IPS DF 4.7 (cell line): ENCODE data around the gene LIN7B.
"Not testable (repeated sequence)": the region's sequence is repeated elsewhere in the genome, so short reads cannot be mapped to it uniquely, and the experiment has no call there.

Experiments used
- DNase-seq: peaks from one replicate; pipeline ENCODE4 v3.0.0-alpha.2; 2013; ENCODE audit warnings: low spot score; ENCODE audit errors: extremely low read depth

The LIN7B gene

DNA sequence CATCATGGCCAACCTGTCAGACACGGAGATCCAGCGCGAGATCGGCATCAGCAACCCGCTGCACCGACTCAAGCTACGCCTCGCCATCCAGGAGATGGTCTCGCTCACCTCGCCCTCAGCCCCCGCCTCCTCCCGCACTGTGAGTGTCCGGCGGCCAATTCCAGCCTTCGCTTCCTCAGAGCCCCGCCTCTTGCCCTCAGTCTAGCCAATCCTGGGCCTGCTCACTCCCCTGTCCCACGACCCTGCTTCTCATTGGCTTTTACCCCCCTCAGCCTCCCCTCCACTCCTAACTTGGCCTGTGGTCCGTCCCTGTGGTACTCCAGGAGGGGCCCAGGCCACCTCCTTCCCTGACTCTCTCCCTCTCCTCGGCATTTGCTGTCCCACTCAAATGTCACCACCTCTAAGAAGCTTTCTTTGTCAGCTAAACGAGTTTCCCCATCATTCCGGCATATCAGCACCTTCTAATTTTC lies 28.7 kb downstream of the LIN7B start:
- DNase-seq = no peak

DNA sequence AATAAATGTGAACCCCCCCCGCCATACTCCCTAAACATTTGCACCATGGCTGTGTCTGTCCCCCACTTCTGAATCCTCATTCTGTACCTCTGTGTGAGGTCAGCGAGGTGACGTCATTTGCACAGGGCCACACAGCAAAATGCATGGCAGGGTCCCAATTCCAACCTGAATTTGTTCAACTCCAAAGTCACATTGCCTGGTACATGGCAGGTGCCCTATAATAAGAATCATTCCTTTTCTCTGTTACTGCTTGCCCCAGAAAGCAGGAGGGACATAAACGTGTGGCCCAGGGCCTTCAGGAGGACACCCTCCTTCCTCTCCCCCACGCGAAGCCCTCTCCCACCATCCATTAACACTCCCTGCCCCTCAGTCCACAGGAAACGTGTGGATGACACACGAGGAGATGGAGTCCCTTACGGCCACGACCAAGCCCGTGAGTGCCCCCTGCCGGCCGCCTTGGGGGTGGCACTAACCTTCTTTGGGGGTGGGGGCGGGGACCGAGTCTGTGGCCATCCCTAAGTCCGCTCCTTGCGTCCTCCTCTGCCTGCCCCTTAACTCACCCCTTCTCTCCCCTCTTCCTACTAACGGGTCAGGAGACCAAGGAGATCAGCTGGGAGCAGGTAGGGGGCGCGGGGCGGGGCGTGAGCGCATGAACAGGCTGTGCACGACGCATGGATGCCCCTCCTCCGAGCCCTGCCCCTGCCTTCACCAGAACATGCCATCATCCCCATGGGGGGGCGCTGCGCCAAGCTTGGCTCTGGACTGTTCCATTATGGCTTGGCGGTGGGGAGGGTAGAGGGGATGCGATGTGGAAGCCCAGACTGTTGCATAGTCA lies 31.6 kb downstream of the LIN7B start:
- peak; percentile 83 for DNase-seq

DNA sequence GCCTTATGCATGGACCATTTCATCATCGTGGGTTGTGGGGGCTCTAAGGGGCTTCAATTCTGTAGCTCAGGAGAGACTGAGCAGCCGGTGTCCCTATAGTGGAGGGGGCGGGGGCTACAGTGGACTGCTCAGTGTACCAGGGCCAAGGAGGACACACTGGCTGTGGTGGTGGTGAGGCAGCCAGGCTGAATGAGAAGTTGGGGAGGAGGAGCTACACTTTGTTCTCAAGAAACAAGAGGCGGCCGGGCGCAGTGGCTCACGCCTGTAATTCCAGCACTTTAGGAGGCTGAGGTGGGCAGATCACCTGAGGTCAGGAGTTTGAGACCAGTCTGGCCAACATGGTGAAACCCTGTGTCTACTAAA lies 32.2 kb downstream of the LIN7B start:
- not testable (repeated sequence) for DNase-seq

DNA sequence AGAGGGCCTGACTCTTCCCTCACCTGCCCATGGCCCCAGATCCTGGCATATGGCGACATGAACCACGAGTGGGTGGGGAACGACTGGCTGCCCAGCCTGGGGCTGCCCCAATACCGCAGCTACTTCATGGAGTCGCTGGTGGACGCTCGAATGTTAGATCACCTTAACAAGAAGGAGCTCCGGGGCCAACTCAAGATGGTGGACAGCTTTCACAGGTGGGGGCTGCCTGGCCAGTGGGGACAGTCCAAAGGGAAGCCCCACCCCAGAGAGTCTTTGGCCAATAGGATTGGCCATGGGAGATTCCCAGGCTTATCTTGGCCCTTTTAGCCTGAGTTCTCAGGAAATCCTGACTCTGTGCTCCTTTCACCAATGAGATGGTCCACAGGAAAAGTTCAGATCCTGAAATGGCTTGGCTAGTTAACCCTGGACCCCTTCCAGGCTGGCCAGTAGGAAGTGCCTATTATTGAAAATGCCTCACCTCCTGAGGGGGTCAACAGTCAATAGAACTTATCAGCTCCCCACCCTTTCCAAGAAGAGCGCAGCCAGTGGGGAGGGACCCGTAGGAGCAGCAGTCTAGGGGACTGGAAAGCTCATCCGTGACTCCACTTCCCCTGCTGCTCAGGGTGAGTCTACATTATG lies 34.0 kb downstream of the LIN7B start:
- no peak for DNase-seq

DNA sequence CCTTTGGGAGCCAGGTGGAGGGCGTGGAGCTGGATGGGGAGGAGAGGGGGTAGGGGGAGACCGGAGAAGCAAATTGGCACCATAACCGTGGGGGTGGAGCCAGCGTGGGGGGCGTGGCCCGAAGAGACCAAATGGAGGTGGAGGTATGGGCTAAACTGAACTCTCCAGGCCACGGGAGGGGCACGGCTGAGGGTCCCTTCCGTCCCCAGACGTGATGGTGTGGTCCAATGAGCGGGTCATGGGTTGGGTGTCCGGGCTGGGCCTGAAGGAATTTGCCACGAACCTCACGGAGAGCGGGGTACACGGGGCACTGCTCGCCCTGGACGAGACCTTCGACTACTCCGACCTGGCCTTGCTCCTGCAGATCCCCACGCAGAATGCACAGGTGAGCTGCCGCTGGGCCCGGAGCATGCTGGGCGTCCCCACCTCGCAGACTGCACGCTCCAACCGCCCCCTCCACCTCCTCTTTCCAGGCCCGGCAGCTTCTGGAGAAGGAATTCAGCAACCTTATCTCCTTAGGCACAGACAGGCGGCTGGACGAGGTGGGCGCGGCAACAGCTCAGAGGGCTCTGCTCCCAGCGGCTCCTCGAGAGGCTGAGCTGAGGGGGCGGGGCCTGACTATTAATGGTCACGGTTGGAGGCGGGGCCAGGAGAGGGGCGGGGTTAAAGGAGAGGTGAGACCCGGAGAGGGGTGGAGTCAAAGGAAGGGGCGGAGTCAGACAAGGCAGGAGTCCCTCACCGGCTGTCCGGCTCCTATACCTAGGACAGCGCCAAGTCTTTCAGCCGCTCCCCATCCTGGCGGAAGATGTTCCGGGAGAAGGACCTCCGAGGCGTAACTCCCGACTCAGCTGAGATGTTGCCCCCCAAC lies 34.8 kb downstream of the LIN7B start:
- peak; percentile 88 for DNase-seq

DNA sequence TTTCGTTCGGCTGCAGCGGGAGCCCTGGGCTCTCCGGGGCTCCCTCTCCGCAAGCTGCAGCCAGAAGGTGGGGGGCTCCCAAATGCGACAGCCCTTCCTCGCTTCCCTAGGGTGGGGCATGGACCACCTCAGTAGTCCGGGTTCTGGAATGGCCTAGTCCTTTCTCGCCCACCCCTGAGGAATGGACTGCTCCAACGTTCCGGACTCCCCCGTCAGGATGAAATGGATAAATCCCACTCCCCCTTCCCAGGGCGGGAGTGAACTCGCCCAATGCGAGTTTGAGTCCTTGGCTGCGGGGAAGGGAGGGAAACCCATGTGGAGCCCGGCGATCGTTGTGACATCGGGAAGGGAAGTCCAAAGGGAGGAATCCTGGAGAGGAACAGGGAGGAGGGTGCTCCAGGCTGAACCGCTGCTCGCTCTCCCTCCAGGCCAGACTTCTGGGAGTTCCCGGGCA lies 35.5 kb downstream of the LIN7B start:
- no peak for DNase-seq

DNA sequence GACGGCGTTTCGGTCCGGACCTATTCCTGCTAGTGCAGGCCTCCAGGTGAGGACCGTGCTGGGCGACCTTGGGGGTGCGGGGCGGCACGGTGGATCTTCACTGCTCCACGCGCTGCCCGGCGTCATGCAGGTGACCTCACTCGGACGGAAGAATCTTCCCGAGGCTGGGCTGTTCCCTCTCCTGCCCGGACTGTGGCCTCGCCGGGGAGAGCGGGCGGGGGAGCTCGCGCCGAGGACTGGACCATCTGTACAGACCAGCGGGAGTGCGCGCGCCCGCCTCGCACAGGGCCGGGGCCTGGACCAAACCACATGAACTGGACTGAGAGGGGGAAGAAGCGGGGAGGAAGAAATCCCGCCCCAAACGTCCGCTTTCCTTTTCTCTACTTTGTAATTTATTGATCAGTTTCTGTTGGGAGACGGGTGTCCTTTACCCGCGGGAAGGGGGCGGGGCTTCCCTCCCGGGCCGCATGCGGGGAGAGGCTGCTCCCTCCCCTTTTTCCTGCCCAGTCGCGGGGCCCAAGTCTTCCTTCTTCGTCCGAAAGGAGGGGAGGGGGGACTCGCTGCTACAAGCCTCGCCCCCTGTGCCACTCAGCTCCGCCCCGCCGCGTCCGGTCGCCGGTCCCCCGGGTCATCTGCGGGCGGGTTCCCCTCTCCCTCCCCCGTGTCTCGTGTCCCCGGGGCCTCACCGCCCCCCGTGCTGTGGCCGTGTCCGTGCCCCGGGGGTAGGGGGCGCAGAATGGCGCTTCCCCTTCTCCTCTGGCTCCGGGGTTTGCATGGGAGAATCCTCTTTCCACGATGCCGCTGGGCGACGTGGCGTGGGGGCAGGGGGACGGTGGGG lies 36.2 kb downstream of the LIN7B start:
- DNase-seq = no peak

DNA sequence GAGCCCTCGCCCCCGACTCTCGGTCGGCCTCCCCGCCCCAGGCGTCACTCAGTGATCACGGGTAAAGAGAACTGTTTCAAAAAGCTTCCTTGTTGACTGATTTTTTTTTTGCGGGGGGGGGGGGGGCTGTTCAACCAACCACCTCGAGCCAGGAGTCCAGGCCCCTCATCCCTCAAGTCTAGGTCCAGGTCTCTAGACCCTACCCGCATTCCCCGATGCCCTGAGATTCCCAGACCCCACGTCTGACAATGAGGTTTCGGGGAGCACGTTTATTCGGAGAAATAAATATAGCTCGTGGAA lies 36.7 kb downstream of the LIN7B start:
- no peak for DNase-seq

DNA sequence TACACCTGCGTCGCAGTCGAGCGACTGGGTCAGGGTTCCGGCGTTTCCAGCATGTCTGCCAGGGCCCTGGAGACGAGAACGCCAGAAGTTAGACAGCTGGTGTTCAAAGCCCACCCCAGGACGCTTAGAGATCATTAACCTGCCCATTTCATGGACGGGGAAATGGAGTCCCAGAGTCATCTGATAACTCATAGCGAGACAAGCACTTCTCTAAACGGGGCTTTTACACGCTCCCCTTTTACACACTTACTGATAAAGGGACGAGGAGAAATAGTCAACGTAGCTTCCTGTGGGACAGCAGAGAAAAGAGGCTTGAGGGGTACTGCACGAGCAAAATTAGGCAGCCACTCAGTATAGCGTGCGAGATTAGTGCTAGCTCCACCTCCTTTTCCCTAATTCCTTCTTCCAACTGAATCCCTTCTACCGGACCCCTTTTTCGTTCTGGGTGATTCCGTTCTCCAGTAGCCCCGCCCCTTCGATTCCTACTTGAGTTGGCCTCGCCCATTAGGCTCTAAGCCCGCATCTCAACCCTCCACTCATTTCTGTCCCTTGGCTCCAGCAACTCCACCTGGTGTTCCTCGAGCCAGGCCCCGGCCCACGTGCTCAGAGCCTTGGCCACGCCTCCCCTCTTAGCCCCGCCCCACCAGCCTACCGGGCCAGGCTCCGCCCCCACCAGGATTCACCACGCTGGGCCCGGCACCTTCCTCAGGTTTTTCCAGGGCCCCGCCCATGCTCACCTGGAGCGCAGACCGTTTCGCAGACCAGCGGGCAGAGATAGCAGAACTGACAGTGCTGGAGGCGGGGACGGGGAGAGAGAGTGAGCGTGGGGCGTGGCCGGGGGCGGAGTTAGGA lies 37.3 kb downstream of the LIN7B start:
- peak; percentile 88 for DNase-seq

DNA sequence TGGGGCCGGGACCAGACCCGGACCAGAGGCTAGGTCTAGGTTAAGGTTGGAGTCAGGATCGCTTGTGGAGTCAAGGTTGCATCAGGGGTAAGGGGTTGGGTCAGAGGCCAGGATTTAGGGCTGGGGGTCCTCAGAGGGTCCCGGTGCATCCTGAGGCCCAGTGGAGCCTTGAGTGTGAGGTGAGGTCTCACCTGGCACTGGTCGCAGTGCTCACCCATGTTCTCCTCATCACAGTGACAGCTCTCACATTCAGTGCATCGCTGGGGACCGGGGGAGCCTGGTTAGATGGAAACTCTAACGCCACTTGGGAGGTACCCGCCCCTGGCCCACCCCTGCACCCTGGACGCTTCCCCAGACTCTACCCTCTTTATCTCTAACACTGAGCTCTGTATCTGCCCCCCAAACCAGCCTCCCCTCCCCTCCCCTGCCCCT lies 38.0 kb downstream of the LIN7B start:
- DNase-seq = no peak

DNA sequence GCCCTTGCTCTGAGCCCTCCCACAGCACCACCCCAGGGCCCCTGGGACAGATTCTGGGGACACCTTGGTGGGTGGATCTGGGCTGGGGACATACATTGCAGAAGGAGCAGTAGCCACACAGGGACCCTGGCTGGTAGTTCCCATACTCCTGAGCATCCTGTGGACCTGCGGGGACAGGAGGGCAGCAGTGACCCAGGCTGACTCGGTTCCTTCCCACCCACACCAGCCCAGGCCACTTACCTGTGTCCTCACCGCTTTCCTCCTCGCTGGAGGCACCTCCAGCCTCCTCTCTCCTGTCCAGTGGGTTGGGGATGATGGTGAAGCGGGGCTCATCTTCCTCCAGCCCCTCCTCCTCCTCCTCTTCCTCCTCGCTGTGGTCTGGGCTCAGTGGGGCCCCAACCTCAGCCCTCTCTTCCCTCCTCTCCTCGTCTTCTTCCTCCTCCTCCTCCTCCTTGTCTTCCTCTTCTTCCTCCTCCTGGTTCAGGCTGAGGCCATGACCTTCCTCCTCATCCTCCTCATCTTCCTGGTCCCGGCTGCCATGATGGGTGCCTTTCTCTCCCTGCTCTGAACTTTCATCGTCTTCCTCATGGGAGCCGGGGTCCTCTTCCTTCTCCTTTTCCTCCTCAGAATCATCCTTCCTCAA lies 39.1 kb downstream of the LIN7B start:
- no peak for DNase-seq

DNA sequence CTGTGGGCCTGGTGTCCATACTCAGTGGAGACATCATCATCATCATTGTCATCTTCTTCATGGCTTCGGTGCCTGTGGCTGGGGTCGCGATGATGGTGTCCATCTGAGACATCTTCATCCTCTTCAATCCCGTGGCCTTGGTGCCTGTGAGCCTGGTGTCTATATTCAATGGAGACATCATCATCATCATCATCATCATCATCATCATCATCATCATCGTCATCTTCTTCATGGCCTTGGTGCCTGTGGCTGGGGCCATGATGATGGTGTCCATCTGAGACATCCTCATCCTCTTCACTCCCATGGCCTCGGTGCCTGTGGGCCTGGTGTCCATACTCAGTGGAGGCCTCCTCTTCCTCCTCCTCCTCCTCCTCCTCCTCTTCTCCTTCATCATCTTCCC lies 40.1 kb downstream of the LIN7B start:
- no peak for DNase-seq

DNA sequence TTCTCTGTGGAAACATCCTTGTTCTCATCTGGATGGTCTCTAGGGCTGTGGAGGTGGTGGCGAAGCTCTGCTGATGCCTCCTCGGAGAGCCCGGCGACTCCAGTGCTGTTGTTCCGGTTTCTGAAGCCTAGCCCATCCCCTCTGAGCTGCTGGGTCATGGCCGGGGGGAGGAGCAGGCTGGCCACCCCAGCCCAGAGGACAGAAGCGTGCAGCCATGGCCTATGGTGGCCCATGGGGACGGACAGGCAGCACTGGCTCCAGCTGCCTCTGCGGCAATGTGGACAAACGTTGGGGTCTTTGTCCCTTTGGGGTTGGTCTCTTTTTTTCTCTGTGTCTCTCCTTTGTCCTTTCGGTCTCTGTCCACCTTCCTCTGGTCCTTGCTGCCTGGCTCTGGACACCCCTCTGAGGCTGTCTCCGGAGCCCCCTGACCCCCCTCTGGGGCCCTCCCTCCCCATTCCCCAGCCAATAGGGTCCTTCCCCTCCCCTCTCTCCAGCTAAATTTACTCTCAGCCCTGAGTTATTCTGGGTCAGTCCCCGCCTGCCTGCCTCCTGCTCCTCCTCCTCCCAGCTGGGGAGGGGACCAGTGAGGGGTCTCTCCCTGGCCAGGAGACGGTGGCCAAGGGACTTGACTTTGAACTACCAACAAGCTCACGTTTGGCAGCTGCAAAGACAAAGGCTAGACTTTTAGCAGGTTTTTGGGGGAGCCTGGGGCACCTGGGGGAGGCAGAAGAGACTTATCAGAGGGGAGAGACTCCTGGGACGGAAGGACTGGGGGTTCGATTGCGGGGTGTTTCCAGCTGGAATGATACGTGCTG lies 41.0 kb downstream of the LIN7B start, which contains the start of gene HRC:
Gene HRC, minus strand, starts transcription at position 392 of the 815 bp plus-strand sequence. Its CDS starts 159 bp downstream, at position 233.
- DNase-seq = no peak

DNA sequence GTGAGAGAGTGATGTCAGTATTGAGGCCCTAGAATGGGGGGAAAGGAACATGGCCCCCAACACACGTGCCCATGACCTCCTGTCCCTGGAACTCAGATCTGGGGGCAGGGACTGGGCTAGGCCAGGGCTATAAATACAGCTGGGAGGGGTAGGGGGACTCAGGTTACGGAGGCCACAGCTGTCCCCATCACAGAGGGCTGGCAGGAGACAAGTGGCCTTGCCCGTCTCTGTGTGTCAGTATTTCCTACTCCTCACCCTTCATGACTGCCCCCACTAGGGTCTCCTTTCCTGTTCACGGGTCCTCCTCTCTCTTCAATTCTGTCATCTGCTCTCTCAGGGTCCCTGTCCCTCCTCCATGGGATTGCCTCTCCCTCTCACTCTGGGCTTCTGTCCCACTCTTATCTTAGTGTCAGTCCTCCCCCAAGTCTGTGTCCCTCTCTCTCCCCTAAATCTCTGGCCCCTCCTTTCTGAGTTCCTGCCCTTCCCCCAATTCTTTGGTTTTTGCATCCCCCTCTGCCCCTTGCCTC lies 41.7 kb downstream of the LIN7B start:
- DNase-seq = no peak

DNA sequence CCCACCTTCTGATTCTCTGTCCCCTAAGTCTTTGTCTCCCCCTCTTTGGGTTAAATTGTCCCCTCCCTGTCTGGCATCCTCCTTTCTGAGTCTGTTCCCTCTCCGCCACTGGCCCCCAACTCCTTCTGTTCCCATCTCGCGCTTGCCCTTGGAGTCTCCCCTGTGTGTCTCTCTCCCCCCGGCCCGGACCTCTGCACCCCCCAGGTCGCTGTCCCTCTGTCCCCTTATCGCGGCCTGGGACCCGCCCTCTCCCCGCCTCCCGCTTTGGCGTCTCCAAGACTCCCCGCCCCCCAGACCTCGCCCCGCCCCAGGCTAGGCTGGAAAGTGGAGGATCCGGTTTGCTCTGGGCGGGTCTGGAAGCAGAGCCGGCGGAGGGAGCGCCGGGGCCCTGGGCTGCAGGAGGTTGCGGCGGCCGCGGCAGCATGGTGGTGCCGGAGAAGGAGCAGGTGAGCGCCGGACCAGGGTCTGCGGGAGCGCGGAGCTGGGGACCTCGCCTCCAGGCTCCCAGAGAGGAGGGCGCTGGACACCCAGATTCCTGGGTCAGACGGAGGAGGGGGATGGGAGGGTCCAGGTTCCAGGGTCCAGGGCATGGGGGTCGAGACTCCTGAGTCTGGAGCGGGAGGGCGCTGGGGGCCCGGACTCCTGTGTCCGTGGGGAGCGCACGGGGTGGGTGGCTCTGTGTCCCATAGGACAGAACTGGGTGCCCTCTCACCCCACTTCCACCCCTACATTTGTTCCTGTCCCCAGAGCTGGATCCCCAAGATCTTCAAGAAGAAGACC lies 43.5 kb downstream of the LIN7B start, which contains the start of gene TRPM4:
Gene TRPM4, plus strand, starts transcription at position 348 of the 780 bp plus-strand sequence. Its CDS starts 75 bp downstream, at position 423.
- DNase-seq = no peak

DNA sequence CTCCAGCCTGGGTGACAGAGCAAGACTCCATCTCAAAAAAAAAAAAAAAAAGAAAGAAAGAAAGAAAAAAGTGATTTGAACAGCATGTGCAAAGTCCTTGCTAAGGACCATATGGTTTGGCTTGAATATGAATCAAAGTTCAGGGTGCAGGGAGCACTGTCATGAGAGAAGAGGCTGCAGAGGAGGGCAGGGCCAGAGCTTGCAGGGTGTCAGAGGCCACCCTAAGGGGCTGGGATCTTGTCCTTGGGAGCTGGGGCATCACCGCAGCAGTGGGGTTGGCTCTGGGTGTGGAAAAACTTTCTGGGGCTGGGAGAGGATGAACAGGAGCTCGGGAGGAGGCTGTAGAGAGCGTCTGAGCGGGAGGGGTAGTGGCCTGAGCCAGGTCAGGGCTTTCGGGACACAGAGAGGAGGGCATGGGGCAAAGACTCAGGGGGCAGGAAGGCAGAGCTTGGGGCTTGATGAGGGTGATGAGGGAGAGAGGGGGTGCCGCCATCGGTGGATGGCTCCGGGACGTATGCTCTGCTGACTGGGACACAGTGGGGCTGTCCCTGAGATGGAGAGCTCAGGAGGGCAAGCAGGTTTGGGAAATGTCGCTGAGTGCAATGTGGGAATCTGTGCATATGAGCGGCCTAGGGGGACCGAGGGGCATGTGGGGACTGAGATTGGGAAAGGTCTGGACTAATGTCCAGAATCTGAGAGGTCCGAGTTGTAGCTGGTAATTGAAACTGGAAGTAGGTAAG lies 46.5 kb downstream of the LIN7B start:
- DNase-seq = no peak

DNA sequence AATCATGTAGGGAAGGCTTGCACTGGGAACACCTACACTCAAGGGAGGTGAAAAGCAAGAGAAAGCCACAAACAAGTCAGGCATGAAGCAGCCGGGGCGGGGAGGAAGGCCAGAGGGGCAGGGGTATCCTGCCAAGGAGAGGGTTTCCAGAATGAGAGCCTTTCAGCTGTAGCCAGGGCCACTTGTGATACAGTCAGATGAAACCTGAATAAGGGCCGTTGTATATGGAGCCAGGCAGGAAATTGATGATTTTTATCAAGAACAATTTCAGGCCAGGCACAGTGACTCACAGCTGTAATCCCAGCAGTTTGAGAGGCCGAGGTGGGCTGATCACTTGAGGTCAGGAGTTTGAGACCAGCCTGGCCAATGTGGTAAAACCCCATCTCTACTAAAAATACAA lies 47.8 kb downstream of the LIN7B start:
- no peak for DNase-seq
